Measurements from ENCODE around the gene NACC2.
"Not testable (repeated sequence)": the region's sequence is repeated elsewhere in the genome, so short reads cannot be mapped to it uniquely, and the experiment has no call there.

NACC2 gene

GRCh38 chr9:135975834-135976233 lies 119.3 kb downstream of the NACC2 start:
- DNase-seq (ENCODE audit: low spot score): no peak

- no peak for DNase-seq (ENCODE audit: low spot score)
These were observed 120.9 kb downstream of the NACC2 start for GRCh38 chr9:135974220-135974573.

DNA sequence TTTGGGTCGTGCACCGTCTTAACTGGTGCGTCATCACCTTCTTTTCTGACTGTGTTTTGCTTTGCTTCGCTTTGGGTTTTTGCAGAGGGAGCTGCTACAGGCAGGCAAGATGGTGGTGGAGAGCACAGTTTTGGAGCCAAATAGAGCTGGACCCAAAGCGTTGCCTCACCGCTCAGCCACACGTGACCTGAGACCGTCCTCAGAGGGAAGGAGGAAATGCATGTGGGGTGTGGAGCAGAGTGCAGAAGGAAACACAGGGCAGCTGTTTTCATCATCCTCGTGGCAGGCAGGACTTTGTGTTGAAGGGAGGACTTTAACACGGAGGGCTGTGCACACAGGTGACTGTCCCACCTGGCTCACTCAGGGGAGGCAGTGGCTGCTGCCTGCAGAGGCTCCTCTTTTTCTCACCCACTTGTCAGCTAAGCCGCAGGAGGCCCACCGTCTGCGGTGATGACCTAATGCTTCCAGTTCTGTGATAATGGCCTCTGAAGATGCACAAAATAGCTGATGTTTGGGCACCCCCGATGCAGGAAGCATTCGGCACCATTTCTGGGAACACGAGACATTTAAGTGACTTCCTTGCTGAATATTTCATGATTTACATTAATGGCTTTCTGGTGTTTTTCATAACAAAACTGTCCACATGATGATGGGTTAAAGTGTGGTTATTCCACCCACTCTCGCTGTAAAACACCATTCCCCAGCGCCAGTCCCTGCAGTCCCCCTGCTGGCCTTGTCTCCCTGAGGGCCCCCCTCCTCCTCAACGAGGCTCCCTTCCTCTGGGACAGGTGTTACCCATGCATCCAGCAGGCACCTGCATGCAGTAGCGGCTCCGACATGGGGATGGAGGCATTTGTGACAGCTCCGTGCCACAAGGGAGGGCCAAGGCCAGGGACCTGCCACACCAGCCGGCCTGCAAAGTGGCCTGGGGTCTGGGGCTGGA lies 121.5 kb downstream of the NACC2 start:
- DNase-seq (ENCODE audit: low spot score): no peak

GRCh38 chr9:135971892-135972291 lies 123.2 kb downstream of the NACC2 start:
- DNase-seq (ENCODE audit: low spot score): peak; percentile 87

DNA sequence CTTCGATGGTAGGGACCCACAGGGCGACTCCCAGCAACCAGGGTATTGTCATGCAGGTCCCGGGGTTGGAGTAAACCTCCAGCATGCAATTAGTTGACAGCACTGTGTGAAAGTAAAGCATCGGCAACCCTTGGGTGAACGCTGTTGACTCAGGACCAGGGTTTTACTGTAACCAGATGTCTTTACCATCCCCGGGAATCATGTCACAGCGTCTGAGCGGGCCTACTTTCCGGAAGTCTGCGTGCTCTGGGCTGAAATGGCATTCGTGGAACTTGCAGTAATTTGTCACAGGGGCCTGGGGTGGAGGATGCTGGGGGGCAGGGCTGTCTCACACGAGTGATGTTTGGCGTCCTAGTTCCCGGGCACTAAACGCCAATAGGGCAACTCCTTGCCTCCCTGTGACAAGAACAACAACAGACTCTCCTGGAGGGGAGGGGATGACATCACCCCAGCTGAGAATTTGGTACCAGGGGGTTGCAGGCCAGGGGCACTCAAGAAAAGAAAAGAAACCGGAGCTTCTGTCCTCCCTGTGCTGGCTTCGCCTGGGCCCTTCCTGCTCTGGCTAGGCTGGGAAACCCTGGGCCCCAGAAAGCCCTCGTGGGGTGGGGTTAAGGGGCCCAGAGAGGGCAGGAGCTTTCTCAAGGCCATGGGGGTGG lies 123.8 kb downstream of the NACC2 start:
- no peak for DNase-seq (ENCODE audit: low spot score)

DNA sequence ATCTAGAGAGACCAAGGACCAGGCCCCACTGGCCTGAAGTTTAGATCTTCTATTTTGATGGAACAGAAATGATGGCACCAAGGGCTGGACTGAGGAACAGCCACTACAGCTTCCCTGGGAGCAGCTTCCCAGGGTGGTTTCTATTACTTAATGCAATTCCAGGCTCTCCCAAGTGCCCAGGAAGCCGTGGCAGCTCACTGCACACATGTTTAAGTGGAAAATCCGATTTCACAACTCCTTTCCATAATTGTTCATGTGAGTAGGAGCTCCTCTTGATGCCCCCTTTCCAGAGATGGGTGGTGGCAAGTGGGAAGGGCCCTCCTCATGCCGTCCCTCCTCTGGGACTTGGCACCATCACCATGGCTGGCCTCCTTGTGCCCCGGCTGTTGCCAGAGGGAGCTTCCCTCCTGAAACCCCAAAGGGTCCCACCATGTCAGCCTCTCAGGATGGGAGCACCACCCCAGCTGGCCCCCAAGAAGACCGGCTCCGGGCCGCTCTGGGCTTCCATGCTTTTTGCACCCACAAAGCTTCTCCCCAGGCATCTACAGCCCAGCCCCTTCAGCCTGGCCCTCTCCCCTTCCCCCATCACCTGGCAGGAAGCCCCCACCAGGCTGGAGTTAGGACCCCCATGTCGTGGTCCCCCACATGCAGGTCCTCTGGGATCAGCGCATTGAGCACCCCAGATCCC lies 124.8 kb downstream of the NACC2 start:
- DNase-seq (ENCODE audit: low spot score): no peak

DNA sequence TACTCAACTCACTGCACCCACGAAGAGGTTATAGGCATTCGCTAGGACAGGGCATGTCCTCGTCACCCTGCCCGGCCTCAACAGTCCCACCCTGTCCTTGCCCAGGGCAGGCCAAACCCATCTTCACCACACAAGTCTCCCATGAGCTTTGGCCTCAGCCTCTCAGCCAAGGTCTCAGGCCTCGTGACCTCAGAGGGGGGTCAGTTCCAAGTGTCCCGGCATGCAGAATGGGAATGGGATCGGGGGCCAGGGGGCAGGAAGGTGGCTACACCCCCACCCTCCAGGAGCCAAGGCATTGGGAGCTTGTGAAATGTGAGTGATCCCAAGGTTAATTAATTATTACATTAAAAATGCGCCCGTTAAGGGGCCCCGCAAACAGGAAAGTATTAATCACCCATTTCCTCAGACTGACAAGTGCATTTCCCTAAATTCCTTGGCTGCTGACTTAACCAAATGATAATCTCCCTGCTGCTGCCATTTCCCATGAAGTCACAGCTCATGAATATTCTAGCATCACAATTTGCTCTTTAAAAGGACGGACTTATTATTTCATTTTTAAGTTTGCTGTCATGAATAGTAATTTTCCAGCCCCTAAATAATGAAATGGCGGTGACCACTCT lies 125.9 kb downstream of the NACC2 start:
- no peak for DNase-seq (ENCODE audit: low spot score)

- no peak for DNase-seq (ENCODE audit: low spot score)
These were observed 126.5 kb downstream of the NACC2 start for GRCh38 chr9:135968601-135969000.

GRCh38 chr9:135968083-135968476 lies 127.0 kb downstream of the NACC2 start:
- no peak for DNase-seq (ENCODE audit: low spot score)

- DNase-seq (ENCODE audit: low spot score): not testable (repeated sequence)
These were observed 128.2 kb downstream of the NACC2 start for GRCh38 chr9:135966916-135967260.

DNA sequence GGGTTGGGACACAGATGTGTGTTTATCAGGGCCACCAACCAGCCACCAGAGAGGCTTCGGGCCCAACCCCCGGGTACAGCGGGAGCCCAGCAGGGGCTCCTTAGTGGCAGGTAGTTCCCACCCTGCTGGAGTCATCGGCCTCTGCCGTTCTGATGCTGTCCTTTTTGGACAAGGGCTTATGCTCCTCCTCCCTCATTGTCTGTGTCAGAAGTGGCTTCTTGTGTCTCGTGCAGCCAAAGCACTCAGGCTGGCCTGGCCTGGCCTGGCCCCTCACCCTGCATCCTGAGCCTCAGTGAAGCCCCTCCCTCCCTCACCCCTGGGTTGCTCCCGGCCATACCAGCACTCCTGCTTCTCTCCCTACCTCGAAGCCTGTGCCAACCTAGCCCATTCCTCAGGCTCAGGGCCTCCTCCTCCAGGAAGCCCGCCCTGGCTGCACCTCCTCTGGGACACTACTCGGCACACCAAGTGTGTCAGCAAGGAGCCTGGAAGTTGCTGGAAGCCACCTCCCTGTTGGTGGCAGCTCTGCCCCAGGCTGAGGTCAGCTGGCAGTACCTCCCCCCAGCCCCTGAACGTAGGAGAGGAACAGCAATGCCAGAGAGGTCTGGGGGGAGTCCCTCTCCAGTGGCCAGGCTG lies 129.8 kb downstream of the NACC2 start:
- DNase-seq (ENCODE audit: low spot score): no peak

DNA sequence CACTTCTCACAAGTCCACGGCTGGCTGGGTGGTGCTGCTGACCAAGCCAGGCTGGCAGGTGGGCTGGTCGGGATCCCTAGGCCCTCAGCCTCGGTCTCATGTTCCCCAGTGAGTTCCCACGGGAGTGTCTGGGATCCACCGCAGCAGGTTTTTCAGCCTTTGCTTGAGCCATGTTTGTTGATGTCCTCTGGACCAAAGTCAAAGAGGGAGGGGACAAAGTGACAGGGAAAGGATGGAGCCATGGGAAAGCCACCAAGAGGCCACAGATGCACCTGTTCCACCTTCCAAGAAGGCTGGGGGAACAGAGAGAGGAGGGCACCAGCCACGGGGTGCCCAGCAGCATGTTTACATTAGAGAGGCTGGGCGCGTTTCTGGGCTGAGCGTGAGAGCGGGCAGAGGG lies 131.2 kb downstream of the NACC2 start:
- DNase-seq (ENCODE audit: low spot score): no peak

- DNase-seq (ENCODE audit: low spot score): no peak
These were observed 131.8 kb downstream of the NACC2 start for GRCh38 chr9:135963338-135963737.

DNA sequence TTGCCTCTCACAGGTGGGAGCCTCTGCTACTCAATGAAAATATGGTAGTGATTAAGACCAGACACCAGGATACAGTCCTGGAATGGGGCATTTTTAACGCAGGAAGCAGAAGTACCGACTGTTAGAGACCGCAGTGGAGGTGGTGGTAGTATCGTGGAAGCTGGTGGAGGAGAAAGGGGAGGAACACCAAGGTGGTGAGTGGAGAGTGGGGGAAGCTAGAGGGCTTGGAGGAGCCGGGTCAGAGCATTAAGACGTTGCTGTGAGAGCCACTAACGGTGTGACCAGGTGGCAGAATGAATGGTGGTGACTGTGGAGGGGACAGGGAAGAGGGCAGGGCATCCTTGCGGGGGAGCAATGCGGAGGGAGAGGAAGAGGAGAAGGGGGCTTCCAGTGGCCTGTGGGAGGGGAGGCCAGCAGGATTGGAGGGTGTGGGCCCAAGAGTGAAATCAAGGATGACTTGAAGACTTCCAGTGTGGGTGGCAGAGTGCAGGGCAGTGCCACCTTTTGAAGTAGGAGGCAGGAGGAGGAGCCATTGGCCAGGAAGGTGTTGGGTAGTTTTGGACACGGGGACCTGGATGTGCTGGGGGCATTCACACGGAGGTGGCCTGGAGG lies 132.3 kb downstream of the NACC2 start:
- no peak for DNase-seq (ENCODE audit: low spot score)

- no peak for DNase-seq (ENCODE audit: low spot score)
These were observed 133.0 kb downstream of the NACC2 start for GRCh38 chr9:135961811-135962695.

DNA sequence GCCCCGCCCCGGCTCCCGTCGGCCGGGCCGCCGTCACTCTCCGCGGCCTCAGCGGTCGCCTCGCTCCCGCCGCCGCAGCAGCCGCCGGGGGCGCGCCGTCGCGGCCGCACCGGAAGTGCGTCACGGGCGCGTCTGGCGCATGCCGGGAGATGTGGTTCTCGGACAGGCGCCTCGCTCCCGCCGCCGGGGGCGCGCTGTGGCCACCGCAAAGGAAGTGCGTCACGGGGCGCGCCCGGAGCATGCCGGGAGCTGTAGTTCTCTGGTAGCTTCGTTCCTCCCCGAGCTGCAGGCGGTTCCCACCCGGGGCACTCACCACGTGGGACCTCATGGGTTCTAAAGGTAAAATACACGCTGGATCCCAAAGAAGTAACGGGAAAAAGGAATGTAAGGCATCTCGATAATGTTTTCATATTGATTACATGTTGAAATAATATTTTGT lies 133.8 kb downstream of the NACC2 start, which contains the start of gene UBAC1:
Gene UBAC1 (minus strand): TSS at position 97 of the 439 bp plus-strand sequence. CDS start 211 bp downstream, outside the sequence.
- peak; percentile 97 for DNase-seq (ENCODE audit: low spot score)

DNA sequence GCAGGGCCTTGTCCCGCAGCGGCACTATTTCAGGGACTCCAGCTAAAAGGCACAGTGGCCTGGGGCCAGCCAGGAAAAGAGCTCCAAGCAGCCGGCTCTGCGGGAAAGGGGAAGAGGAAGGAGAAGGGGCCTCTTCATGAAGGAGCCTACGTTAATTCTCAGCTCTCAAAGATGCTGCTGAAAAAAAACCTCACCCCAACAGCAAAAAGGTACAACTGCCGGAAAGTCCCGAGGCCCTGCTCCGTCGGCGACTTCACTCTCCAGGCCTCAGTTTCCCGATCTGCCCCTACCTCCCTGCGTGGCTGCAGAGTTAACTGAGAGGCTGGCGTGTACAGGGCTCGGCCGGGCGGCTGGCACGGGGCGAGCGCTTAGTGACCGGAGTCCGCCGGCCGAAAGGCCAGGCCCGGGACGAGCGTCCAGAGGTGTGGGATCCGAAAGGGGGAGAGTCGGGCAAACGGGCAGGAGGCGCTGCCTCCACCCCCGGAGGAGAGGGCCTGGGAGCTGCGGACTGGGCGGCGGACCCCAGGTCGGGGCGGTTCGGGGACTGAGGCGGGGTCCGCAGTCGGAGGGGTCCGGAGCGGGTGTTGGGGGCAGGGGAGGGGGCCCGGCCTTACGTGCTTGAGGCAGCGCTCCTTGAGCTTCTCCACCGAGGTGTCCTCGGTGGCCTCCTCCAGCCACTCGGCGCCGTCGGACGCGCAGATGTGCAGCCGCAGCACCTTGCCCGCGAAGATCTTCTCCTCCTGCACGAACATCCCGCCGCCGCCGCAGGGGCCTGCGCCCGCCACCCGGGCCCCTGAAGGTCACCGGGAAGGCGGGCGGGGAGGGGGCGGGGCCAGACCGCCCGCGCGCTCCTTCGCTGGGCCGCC lies 134.4 kb downstream of the NACC2 start:
- no peak for DNase-seq (ENCODE audit: low spot score)

DNA sequence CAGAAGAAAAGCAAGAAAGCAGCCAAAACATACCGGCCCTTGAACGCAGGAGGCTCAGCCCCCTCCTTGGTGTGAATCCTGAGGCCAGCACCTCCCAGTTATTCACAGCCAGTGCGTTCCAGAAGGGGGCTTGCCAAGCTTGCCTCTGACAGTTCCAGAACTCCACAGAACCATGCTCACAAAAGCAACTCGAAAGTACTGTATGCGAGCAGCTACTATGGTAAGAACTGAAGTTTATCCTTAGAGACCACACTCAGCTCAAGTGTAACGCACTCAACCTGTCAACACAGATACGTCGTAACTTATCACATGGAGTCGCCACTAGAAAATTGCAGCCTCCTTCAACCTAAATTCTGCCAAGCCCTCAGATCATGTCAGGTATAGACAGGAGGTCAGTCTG lies 135.3 kb downstream of the NACC2 start:
- no peak for DNase-seq (ENCODE audit: low spot score)

DNA sequence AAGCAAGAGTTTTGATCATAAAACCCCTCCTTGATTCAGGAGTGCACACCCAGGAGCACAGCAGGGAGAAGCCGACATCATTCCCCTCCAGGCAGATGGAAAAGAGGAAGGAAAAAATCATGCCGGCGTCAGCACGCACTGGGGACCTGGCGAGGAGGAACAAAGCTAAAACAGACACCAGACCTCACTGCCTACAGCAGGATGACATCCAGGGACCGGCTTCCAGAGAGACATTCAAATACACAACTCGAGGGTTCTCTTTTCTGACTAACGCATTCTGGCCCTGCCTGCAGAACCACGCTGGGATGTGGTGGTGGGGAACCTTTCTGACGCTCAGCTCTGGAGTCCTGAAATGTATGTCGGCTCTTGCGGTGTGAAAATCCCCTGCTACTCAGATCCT lies 136.6 kb downstream of the NACC2 start:
- DNase-seq (ENCODE audit: low spot score): no peak

Measured in ecto neural progenitor cell (in vitro differentiated cells).